ENCODE data around the gene CALN1. TPM values are rescaled to one million over a fixed set of nuclear protein-coding genes. Genes with fewer than 3 reads are reported as not detected.

Gene CALN1
- total and polyA plus RNA-seq, 2 of the 8 experiments (the other 6 are each of a cell fraction or from before 2014, with no cell fraction given): 6.4 to 15.2 TPM

DNA sequence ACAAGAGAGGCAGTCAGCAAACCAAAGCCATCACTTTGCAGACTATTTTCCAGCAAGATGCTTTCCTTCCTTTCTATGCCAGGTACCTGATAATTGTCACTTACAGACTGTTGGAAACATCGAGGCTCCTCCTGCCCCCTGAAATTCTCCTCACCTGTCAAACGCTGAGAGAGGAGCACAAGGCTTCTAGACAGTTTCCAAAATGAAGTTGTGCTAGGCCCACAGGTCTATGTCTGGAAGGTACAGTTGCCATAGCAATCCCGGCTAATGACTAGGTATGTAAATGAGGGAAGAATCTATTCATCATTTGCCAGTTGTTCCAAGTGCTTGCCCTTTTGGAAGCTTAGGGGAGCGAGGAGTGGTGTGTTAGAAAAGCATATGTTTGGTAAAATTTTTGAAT is 334.4 kb downstream of the CALN1 start:
- H3K23ac ChIP-seq (ENCODE audit: insufficient read length): no peak overlapping the region
- POLR2A ChIA-PET (ENCODE audit: partially characterized antibody): no interaction called here
- H2BK15ac ChIP-seq (ENCODE audit: low read length): no peak overlapping the region
- no peak overlapping the region for H3K9ac ChIP-seq (replicated peaks in 1 of 4; ENCODE audit: extremely low read depth in 1 of 4, low read depth in 3 of 4, low read length in 3 of 4)
- H4K91ac ChIP-seq (replicated peaks; ENCODE audit: insufficient read length, low read length): no peak overlapping the region
- H2BK5ac ChIP-seq (ENCODE audit: low read depth, low read length): no peak overlapping the region
- no peak overlapping the region for H2BK12ac ChIP-seq (ENCODE audit: low read depth, low read length)
- no peak overlapping the region for H4K8ac ChIP-seq (ENCODE audit: extremely low read depth, insufficient read depth, low read length)
- DNase-seq (ENCODE audit: low read depth in 1 of 2, low spot score in 2 of 2) (peak in 1 of 2 experiments; percentile 28), FAIRE-seq (no peak)
- H3K27ac ChIP-seq (ENCODE audit: low read depth, low read length): no peak overlapping the region
- H3K4me2 ChIP-seq (ENCODE audit: insufficient read depth in 1 of 2, low read depth in 2 of 2, low read length in 2 of 2): no peak overlapping the region
- H3K4me3 ChIP-seq (ENCODE audit: extremely low read depth in 1 of 4, insufficient read depth in 2 of 4, low read depth in 3 of 4, low read length in 4 of 4): no peak overlapping the region
- CTCF ChIA-PET (ENCODE audit: partially characterized antibody): no interaction called here
- no peaks in the 10 kb centered on the region; the same call in 1 of the 2 replicates for H3K23me2 ChIP-seq (ENCODE audit: low read depth, low read length)
- H3K18ac ChIP-seq (ENCODE audit: extremely low read depth, low read length): no peak overlapping the region
- H2AFZ ChIP-seq (ENCODE audit: low read length): no peak overlapping the region
- H3K56ac ChIP-seq (replicated peaks; ENCODE audit: insufficient read length, low read depth, low read length): no peak overlapping the region
- no peaks in the 10 kb centered on the region for H3K27me3 ChIP-seq (replicated peaks in 1 of 4; ENCODE audit: control insufficient read depth in 3 of 4, extremely low read depth in 1 of 4, insufficient read depth in 3 of 4, low read length in 3 of 4)
- no peak overlapping the region for H2BK20ac ChIP-seq (ENCODE audit: low read length)
- H3K9me3 ChIP-seq (ENCODE audit: insufficient read depth in 2 of 2, low read depth in 1 of 2, low read length in 1 of 2): no peaks in the 10 kb centered on the region
- H2AK5ac ChIP-seq (ENCODE audit: low read depth, low read length): no peak overlapping the region
- no peaks in the 10 kb centered on the region for H4K20me1 ChIP-seq (replicated peaks in 1 of 2; ENCODE audit: control insufficient read depth in 1 of 2, insufficient read depth in 2 of 2, low read length in 2 of 2)
- H2BK120ac ChIP-seq (replicated peaks; ENCODE audit: low read depth, low read length): no peak overlapping the region
- H3K4me1 ChIP-seq (replicated peaks in 1 of 4; ENCODE audit: control insufficient read depth in 3 of 4, insufficient read depth in 4 of 4, low read length in 3 of 4): no peaks in the 10 kb centered on the region
- no peak overlapping the region for H3K14ac ChIP-seq (ENCODE audit: insufficient read length)
- H3K36me3 ChIP-seq (ENCODE audit: control insufficient read depth in 2 of 4, insufficient read depth in 4 of 4, low read length in 3 of 4): no peaks in the 10 kb centered on the region
- H4K5ac ChIP-seq (ENCODE audit: insufficient read length, low read depth, low read length): no peak overlapping the region
- H3K4ac ChIP-seq (replicated peaks; ENCODE audit: insufficient read length, low read depth, low read length): no peak overlapping the region
- 87% methylated on average over 4 of the region's 4 CpGs; no CpG with 5 or more reads in 1 of the 2 experiments for WGBS, 2 experiments (ENCODE audit: extremely low coverage in 1 of 2, insufficient coverage in 1 of 2, insufficient read length in 1 of 2, insufficient replicate concordance in 2 of 2, low coverage in 1 of 2, low lambda C conversion rate in 2 of 2, missing lambda C conversion rate in 1 of 2)
- H3K79me1 ChIP-seq (ENCODE audit: low read depth, low read length): no peaks in the 10 kb centered on the region
- H3K79me2 ChIP-seq (ENCODE audit: control insufficient read depth in 1 of 2, insufficient read depth in 2 of 2, low read length in 2 of 2): no peaks in the 10 kb centered on the region
- TF ChIP-seq POLR2A (IDR thresholded peaks at IDR 0.05; ENCODE audit: control extremely low read depth in 1 of 2, low read depth in 2 of 2, low read length in 2 of 2) (no peak), CHD2 (IDR thresholded peaks at IDR 0.05; ENCODE audit: low read length) (no peak), EP300 (IDR thresholded peaks at IDR 0.05; ENCODE audit: borderline replicate concordance in 1 of 2, low read depth in 2 of 2, low read length in 2 of 2) (no peak), SP4 (IDR thresholded peaks at IDR 0.05; ENCODE audit: low read length) (no peak), RAD21 (IDR thresholded peaks at IDR 0.05 in 1 of 2, conservative IDR thresholded peaks at IDR 0.05 in 1 of 2; ENCODE audit: low read depth in 2 of 2, low read length in 2 of 2) (no peak), CEBPB (IDR thresholded peaks at IDR 0.05; ENCODE audit: low read depth, low read length) (no peak), CHD1 (IDR thresholded peaks at IDR 0.05; ENCODE audit: low read depth, low read length) (no peak), SAP30 (IDR thresholded peaks at IDR 0.05; ENCODE audit: insufficient read depth, insufficient replicate concordance, low read length) (no peak), RFX5 (IDR thresholded peaks at IDR 0.05; ENCODE audit: borderline replicate concordance, low read depth, low read length) (no peak), SIX5 (IDR thresholded peaks at IDR 0.05; ENCODE audit: low read depth, low read length) (no peak), ZNF274 (IDR thresholded peaks at IDR 0.05; ENCODE audit: borderline replicate concordance, extremely low read depth, low read length) (no peak), TAF7 (optimal IDR thresholded peaks at IDR 0.05; ENCODE audit: borderline replicate concordance, low read depth, low read length) (no peak), FOSL1 (IDR thresholded peaks at IDR 0.05; ENCODE audit: insufficient read depth, low read depth, low read length) (no peak)

All from H1 (cell line).